H1 (cell line): ENCODE measurements around the gene MAP6D1. TPM values are rescaled to one million over a fixed set of nuclear protein-coding genes. Genes with fewer than 3 reads are reported as not detected.

Source experiments
- CTCF ChIA-PET: fragments of 300-600 bp; sonication (Branson Sonifier 250); formaldehyde crosslinking; loops from one replicate; lab custom pipeline; 2021; ENCODE audit not compliant: partially characterized antibody; lab: Charles Lee
- POLR2A ChIA-PET: fragments of 300-600 bp; sonication (Branson Sonifier 250); formaldehyde crosslinking; loops from one replicate; lab custom pipeline; 2021; ENCODE audit warnings: inconsistent platforms; ENCODE audit not compliant: partially characterized antibody; lab: Charles Lee
- DNase-seq, 2 experiments: peaks; one replicate each; pipeline versions ENCODE4 v3.0.0 to v3.0.0-alpha.2; 2010 to 2022; ENCODE audit warnings: low spot score in 2 of 2, low read depth in 1 of 2, mixed read lengths in 1 of 2
- FAIRE-seq: peaks from 2 replicates; lab custom pipeline; 2011; peaks lifted over from hg19 to GRCh38; lab: Jason Lieb, UNC
- H2AFZ ChIP-seq: 2 replicates; pipeline ENCODE4 v1.8.1; 2012; ENCODE audit warnings: low read length, inconsistent platforms
- H2AK5ac ChIP-seq: 2 replicates; pipeline ENCODE4 v1.6.1; 2013; ENCODE audit warnings: low read depth, low read length
- H2BK120ac ChIP-seq: replicated peaks from 2 replicates; pipeline ENCODE3; 2013; ENCODE audit warnings: low read depth, low read length, inconsistent platforms
- H2BK12ac ChIP-seq: 2 replicates; pipeline ENCODE4 v1.6.1; 2013; ENCODE audit warnings: low read depth, low read length
- H2BK15ac ChIP-seq: 2 replicates; pipeline ENCODE4 v1.6.1; 2013; ENCODE audit warnings: low read length
- H2BK20ac ChIP-seq: 2 replicates; pipeline ENCODE4 v1.6.1; 2013; ENCODE audit warnings: low read length
- H2BK5ac ChIP-seq: 2 replicates; pipeline ENCODE4 v1.6.1; 2013; ENCODE audit warnings: low read depth, low read length
- H3K14ac ChIP-seq: 2 replicates; pipeline ENCODE4 v1.6.1; 2013; ENCODE audit warnings: inconsistent platforms; ENCODE audit not compliant: insufficient read length
- H3K18ac ChIP-seq: 2 replicates; pipeline ENCODE4 v1.6.1; 2013; ENCODE audit warnings: low read length; ENCODE audit errors: extremely low read depth
- H3K23ac ChIP-seq: 2 replicates; pipeline ENCODE4 v1.6.1; 2013; ENCODE audit warnings: inconsistent platforms; ENCODE audit not compliant: insufficient read length
- H3K23me2 ChIP-seq: 2 replicates; pipeline ENCODE4 v1.6.1; 2013; ENCODE audit warnings: low read depth, low read length
- H3K27ac ChIP-seq: 2 replicates; pipeline ENCODE4 v1.6.1; 2011; ENCODE audit warnings: low read depth, low read length, inconsistent platforms
- H3K27me3 ChIP-seq, 4 experiments: replicated peaks in 1 of 4; 1 replicate in 1 of 4; 2 replicates in 3 of 4; pipeline versions ENCODE4 v1.6.1 to v1.8.1; 2011 to 2013; ENCODE audit warnings: low read length in 3 of 4, mild to moderate bottlenecking in 3 of 4, inconsistent platforms in 2 of 4, mixed read lengths in 2 of 4, moderate library complexity in 1 of 4; ENCODE audit not compliant: control insufficient read depth in 3 of 4, insufficient read depth in 3 of 4; ENCODE audit errors: extremely low read depth in 1 of 4
- H3K36me3 ChIP-seq, 4 experiments: 2 replicates each; pipeline versions ENCODE4 v1.6.1 to v1.8.1; 2011 to 2013; ENCODE audit warnings: mild to moderate bottlenecking in 4 of 4, low read length in 3 of 4, moderate library complexity in 2 of 4, control low read depth in 1 of 4, inconsistent platforms in 1 of 4; ENCODE audit not compliant: insufficient read depth in 4 of 4, control insufficient read depth in 2 of 4
- H3K4ac ChIP-seq: replicated peaks from 2 replicates; pipeline ENCODE3; 2013; ENCODE audit warnings: low read length, low read depth, mixed read lengths, inconsistent platforms; ENCODE audit not compliant: insufficient read length
- H3K4me1 ChIP-seq, 4 experiments: replicated peaks in 1 of 4; 1 replicate in 1 of 4; 2 replicates in 3 of 4; pipeline versions ENCODE4 v1.6.1 to v1.8.1; 2011 to 2013; ENCODE audit warnings: low read length in 3 of 4, inconsistent platforms in 2 of 4, mixed read lengths in 1 of 4; ENCODE audit not compliant: insufficient read depth in 4 of 4, control insufficient read depth in 3 of 4
- H3K4me2 ChIP-seq, 2 experiments: 2 replicates each; pipeline versions ENCODE4 v1.6.1 to v1.8.1; 2011 to 2013; ENCODE audit warnings: low read depth in 2 of 2, low read length in 2 of 2, control low read depth in 1 of 2, inconsistent platforms in 1 of 2, mild to moderate bottlenecking in 1 of 2; ENCODE audit not compliant: insufficient read depth in 1 of 2
- H3K4me3 ChIP-seq, 4 experiments: fragments of 200-600, 300-600 bp in 1 of 4; sonication (generic), shearing (Covaris generic), sonication (Bioruptor Twin) in 1 of 4; 2 replicates each; pipeline versions ENCODE4 v1.5.1 to v1.8.1; 2011 to 2016; ENCODE audit warnings: low read length in 4 of 4, low read depth in 3 of 4, control low read depth in 2 of 4, inconsistent platforms in 2 of 4, mild to moderate bottlenecking in 2 of 4, mixed read lengths in 1 of 4, moderate library complexity in 1 of 4; ENCODE audit not compliant: insufficient read depth in 2 of 4; ENCODE audit errors: extremely low read depth in 1 of 4
- H3K56ac ChIP-seq: replicated peaks from 2 replicates; pipeline ENCODE3; 2013; ENCODE audit warnings: low read depth, mild to moderate bottlenecking, mixed read lengths, low read length, inconsistent platforms; ENCODE audit not compliant: insufficient read length
- H3K79me1 ChIP-seq: 2 replicates; pipeline ENCODE4 v1.6.1; 2013; ENCODE audit warnings: low read depth, low read length, control low read depth
- H3K79me2 ChIP-seq, 2 experiments: 2 replicates each; pipeline versions ENCODE4 v1.6.1 to v1.8.1; 2012 to 2013; ENCODE audit warnings: low read length in 2 of 2, mild to moderate bottlenecking in 2 of 2, inconsistent platforms in 1 of 2; ENCODE audit not compliant: insufficient read depth in 2 of 2, control insufficient read depth in 1 of 2
- H3K9ac ChIP-seq, 4 experiments: replicated peaks in 1 of 4; 1 replicate in 1 of 4; 2 replicates in 3 of 4; pipeline versions ENCODE4 v1.6.1 to v1.8.1; 2011 to 2013; ENCODE audit warnings: low read depth in 3 of 4, low read length in 3 of 4, control low read depth in 2 of 4, mild to moderate bottlenecking in 2 of 4, moderate library complexity in 2 of 4, inconsistent platforms in 1 of 4; ENCODE audit errors: extremely low read depth in 1 of 4
- H3K9me3 ChIP-seq, 2 experiments: 2 replicates each; pipeline versions ENCODE4 v1.6.1 to v1.8.1; 2012 to 2013; ENCODE audit warnings: mild to moderate bottlenecking in 2 of 2, moderate library complexity in 2 of 2, control low read depth in 1 of 2, inconsistent platforms in 1 of 2, low read depth in 1 of 2, low read length in 1 of 2, mixed read lengths in 1 of 2; ENCODE audit not compliant: insufficient read depth in 2 of 2
- H4K20me1 ChIP-seq, 2 experiments: replicated peaks in 1 of 2; 2 replicates each; pipeline versions ENCODE3 to v1.8.1; 2011 to 2013; ENCODE audit warnings: inconsistent platforms in 2 of 2, low read length in 2 of 2, mild to moderate bottlenecking in 1 of 2; ENCODE audit not compliant: insufficient read depth in 2 of 2, control insufficient read depth in 1 of 2
- H4K5ac ChIP-seq: 2 replicates; pipeline ENCODE4 v1.6.1; 2013; ENCODE audit warnings: low read length, low read depth, mixed read lengths, inconsistent platforms; ENCODE audit not compliant: insufficient read length
- H4K8ac ChIP-seq: 2 replicates; pipeline ENCODE4 v1.8.0; 2013; ENCODE audit warnings: mild to moderate bottlenecking, moderate library complexity, low read length, inconsistent platforms; ENCODE audit not compliant: insufficient read depth; ENCODE audit errors: extremely low read depth
- H4K91ac ChIP-seq: replicated peaks from 2 replicates; pipeline ENCODE3; 2013; ENCODE audit warnings: low read length, mixed read lengths, inconsistent platforms; ENCODE audit not compliant: insufficient read length
- CTCF ChIP-seq, 3 experiments: IDR thresholded peaks; 1 replicate in 2 of 3; 2 replicates in 1 of 3; pipeline versions ENCODE4 v1.5.1 to v1.6.1; 2011; ENCODE audit warnings: low read length in 3 of 3, mild to moderate bottlenecking in 3 of 3, inconsistent platforms in 2 of 3, low read depth in 1 of 3, moderate library complexity in 1 of 3; ENCODE audit not compliant: insufficient read depth in 1 of 3; ENCODE audit errors: control extremely low read depth in 1 of 3
- RAD21 ChIP-seq, 2 experiments: IDR thresholded peaks in 1 of 2; conservative IDR thresholded peaks in 1 of 2; 2 replicates each; pipeline ENCODE4 v1.6.1; 2011; ENCODE audit warnings: low read depth in 2 of 2, low read length in 2 of 2, improper control_type of control experiment in 1 of 2, inconsistent platforms in 1 of 2, mild to moderate bottlenecking in 1 of 2, moderate library complexity in 1 of 2
- SP4 ChIP-seq: IDR thresholded peaks from 2 replicates; pipeline ENCODE4 v1.6.1; 2012; ENCODE audit warnings: low read length, inconsistent platforms
- WGBS, 2 experiments: shearing (Covaris generic) in 1 of 2; methylation state at CpG; one replicate each; pipeline versions ENCODE4 v1.1.6 to v1.1.7; 2013 to 2015; ENCODE audit warnings: low lambda C conversion rate in 2 of 2, mixed read lengths in 2 of 2, inconsistent platforms in 1 of 2, low coverage in 1 of 2, missing lambda C conversion rate in 1 of 2; ENCODE audit not compliant: insufficient replicate concordance in 2 of 2, insufficient coverage in 1 of 2, insufficient read length in 1 of 2; ENCODE audit errors: extremely low coverage in 1 of 2, missing lambda C conversion rate in 1 of 2; 5-methylcytosine and 5-hydroxymethylcytosine counted together
- polyA plus RNA-seq, 7 experiments: library from polyadenylated mRNA; depleted of rRNA in 3 of 7; stranded (reverse) in 5 of 7; unstranded in 2 of 7; fragments of >200 nt in 5 of 7; fragments of 200-250 nt in 2 of 7; gene quantifications; 1 replicate in 5 of 7; 2 replicates in 1 of 7; 4 replicates in 1 of 7; pipeline versions ENCODE4 v1.2.1 to v1.2.3, GENCODE V29; 2011 to 2013; ENCODE audit warnings: missing spikeins in 2 of 7, mixed read lengths in 2 of 7
- total RNA-seq: library from RNA; stranded (reverse); fragmentation: NEBNext Ultra II Directional; extraction: Animal tissue kit (Norgen Biotek cat#: 25700); gene quantifications from 2 replicates; pipeline ENCODE4 v1.2.1, GENCODE V29; 2021

MAP6D1 gene
- total and polyA plus RNA-seq, 2 of the 8 experiments (the other 6 are each of a cell fraction or from before 2014, with no cell fraction given) = 4.8 to 5.2 TPM

- H4K8ac ChIP-seq = no peak overlapping the region
- no peak overlapping the region for H3K18ac ChIP-seq
- H3K36me3 ChIP-seq = peaks cover 0 to 4% (median 0%) of the 10 kb centered on the region in 4 experiments; a peak in 1 of 8 replicates
- H3K9ac ChIP-seq = no peak overlapping the region
- H3K79me2 ChIP-seq = no peaks in the 10 kb centered on the region
- no peak overlapping the region for H2BK5ac ChIP-seq
- no peak overlapping the region for H2BK12ac ChIP-seq
- no peak overlapping the region for H4K5ac ChIP-seq
- H3K14ac ChIP-seq = no peak overlapping the region
- no peak overlapping the region for H2AFZ ChIP-seq
- no peak overlapping the region for H4K91ac ChIP-seq
- ChIA-PET POLR2A (interaction anchor here (0.9 to 1.0 kb wide), 2 partner anchors 11 to 61 kb away, joined by 3 read pairs; partner anchors contain the start of gene PARL), CTCF (interaction anchor here (0.8 to 1.9 kb wide), 8 partner anchors 15 to 365 kb away, joined by 3 to 5 read pairs (median 3); partner anchors contain the start of gene PARL)
- FAIRE-seq (no peak), DNase-seq (no peak)
- H2BK20ac ChIP-seq = no peak overlapping the region
- H2BK120ac ChIP-seq = no peak overlapping the region
- H2BK15ac ChIP-seq = no peak overlapping the region
- peak in 2 of 3 experiments; percentile 17 to 29; a peak in 2 of 4 replicates for TF ChIP-seq CTCF (IDR thresholded peaks at IDR 0.05; ENCODE audit: control extremely low read depth in 1 of 3, insufficient read depth in 1 of 3, low read depth in 1 of 3, low read length in 3 of 3)
- no peak for TF ChIP-seq SP4
- peak; percentile 46 to 67; a peak in 3 of 4 replicates for TF ChIP-seq RAD21 (IDR thresholded peaks at IDR 0.05 in 1 of 2, conservative IDR thresholded peaks at IDR 0.05 in 1 of 2; ENCODE audit: low read depth in 2 of 2, low read length in 2 of 2)
- peaks cover 13% of the 10 kb centered on the region; the same call in 1 of the 2 replicates for H3K23me2 ChIP-seq
- H3K4me2 ChIP-seq = peak overlapping the region; percentile 87 to 99
- no peak overlapping the region for H3K56ac ChIP-seq
- peak overlapping the region in 3 of 4 experiments; percentile 66 to 79 (median 71); a peak in 4 of 8 replicates for H3K4me3 ChIP-seq
- no peak overlapping the region for H3K27ac ChIP-seq
- H3K23ac ChIP-seq = no peak overlapping the region
- H3K4me1 ChIP-seq = peaks cover 0 to 7% (median 3%) of the 10 kb centered on the region in 4 experiments; a peak in 5 of 7 replicates
- H3K9me3 ChIP-seq = no peaks in the 10 kb centered on the region
- H3K79me1 ChIP-seq = no peaks in the 10 kb centered on the region
- peaks cover 0 to 3% (median 0%) of the 10 kb centered on the region in 4 experiments; a peak in 3 of 7 replicates for H3K27me3 ChIP-seq
- whole genome bisulfite sequencing, 2 experiments = 59% methylated on average over 5 of the region's 5 CpGs; no CpG with 5 or more reads in 1 of the 2 experiments
- no peak overlapping the region for H3K4ac ChIP-seq
- no peak overlapping the region for H2AK5ac ChIP-seq
- peaks cover 0 to 4% of the 10 kb centered on the region in 2 experiments for H4K20me1 ChIP-seq
Observed at GRCh38 chr3:183823963-183824362, 1.4 kb downstream of the MAP6D1 start.
